ENCODE measurements around the gene LRRC63.
"Not testable (repeated sequence)": the region's sequence is repeated elsewhere in the genome, so short reads cannot be mapped to it uniquely, and the experiment has no call there.

The LRRC63 gene, protein sequence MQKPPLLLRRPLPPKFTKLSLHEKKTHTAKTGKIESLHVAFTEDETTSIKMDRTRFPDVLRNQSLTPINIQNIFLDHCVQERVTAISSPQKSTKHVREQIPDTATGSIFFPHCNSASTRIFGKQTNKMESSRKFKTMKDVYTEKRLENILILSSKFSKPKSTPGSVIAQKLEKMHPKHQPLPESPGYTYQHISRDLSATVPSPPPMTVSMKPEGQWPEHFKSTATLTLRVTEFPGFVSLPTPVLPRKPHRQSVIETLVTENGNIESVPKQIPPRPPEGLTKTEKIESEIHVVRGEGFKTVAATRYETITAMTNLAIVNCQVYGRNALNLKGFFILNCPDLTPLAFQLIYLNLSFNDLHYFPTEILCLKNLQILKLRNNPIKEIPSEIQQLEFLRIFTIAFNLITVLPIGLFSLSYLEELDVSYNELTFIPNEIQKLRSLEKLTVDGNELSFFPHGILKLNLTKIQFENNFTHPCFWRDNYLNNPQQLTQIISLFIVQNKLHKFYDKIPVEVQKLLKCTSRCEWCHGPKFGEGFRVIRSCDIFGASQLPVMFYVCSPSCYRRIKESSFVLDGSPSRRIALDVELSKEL

DNA sequence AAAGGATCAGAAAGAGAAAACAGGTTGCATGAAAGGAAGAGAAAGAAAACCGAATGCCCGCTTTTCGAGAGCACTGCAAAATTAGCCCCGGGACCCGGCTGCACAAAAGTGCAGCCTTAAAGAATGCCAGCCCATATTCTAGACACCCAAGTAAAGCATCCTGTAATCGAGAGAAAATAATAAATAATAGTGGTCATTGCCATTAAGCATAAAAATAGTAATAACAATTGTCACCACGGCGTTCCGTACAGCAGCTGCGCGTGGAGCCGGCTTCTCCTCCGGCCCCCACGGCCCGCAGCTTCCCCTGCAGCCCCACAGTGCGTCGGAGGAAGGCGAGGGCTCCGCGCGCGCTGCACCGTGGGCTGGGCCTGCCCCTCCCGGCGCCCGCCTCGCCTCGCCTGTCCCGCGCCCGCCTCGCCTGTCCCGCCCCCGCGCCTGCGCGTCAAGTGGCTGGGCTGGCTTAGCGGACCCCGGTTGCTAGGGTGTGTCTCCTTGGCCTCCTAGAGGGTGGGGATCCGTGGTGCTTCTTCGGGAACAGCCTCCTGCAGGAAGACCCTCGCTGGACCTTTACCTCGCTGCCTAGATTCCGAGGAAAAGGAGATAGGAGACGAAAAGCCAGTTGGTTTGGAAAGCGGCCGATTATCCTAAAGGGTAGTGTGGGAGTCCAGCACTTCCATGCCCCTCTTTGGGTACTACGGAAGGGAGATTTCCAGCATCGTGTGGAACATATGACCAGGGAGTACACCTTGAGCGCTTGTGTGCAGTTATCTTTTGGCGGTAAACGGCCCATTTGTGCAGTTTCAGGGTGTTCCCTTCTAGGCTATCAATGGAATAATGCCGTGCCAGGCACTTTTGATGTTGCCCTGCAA, at the start of gene LRRC63:
Gene LRRC63, plus strand, starts transcription at position 446 of the 869 bp plus-strand sequence. CDS start 1,107 bp downstream, outside the sequence.
- peak; percentile 60 for DNase-seq (ENCODE audit: low spot score)

DNA sequence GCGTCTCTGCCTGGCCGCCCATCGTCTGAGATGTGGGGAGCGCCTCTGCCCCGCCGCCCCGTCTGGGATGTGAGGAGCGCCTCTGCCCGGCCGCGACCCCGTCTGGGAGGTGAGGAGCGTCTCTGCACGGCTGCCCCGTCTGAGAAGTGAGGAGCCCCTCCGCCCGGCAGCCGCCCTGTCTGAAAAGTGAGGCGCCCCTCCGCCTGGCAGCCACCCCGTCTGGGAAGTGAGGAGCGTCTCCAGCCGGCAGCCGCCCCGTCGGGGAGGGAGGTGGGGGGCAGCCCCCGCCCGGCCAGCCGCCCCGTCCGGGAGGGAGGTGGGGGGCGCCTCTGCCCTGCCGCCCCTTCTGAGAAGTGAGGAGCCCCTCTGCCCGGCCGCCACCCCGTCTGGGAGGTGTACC, 49.0 kb upstream of the LRRC63 start:
- not testable (repeated sequence) for DNase-seq (ENCODE audit: low spot score)

DNA sequence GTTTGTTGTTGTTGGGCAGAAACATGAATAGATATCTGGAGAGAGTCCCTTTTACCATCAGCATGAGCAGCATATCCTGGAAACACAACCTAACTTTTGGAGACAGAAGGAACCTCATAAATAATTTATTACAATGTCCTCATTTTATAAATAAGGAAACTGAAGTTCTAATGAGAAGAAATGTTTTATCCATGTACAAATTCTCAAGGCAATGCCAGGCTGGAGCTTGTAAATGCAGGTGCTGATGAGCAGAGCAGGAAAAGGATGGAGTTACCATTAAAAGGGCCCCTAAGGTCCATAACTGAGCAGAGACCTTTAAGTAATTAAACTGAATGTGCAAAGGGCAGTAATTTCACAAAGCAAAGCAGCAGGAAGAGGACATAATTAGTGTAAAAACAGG, 47.1 kb upstream of the LRRC63 start:
- no peak for DNase-seq (ENCODE audit: low spot score)

DNA sequence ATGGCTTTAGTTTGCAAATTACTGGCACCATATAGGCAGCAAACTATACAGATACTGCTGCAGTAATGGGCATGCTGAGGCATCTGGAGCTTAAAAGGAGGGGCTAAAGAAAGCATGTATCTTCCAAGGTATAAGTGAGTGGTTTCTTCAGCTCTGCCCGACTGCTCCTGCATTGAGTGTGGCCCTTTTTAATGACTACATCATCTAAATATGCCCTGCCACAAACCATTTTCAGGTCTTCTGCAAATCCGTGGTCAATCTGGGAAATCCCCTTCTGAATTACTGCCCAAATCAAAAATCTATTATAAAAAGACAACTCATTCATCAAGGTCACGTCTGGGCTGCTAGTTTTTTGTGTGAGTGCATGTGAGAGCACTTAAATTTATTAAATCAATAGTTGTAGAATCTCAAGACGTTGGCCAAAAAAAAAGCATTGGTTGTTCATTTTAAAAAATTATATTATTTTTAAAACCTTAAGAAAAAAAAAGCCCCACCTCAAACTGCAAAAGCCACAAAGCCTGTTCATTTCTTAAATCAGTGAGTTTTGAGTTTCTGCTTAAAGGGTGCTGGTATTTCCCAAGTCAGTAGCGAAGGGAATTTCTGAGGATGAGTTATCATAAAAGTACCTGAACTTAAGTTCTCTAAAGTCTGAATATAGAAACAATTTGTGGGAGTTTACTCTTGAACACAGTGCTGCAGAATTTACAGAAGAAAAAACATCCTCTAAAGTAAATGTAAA, 46.1 kb upstream of the LRRC63 start:
- no peak for DNase-seq (ENCODE audit: low spot score)

DNA sequence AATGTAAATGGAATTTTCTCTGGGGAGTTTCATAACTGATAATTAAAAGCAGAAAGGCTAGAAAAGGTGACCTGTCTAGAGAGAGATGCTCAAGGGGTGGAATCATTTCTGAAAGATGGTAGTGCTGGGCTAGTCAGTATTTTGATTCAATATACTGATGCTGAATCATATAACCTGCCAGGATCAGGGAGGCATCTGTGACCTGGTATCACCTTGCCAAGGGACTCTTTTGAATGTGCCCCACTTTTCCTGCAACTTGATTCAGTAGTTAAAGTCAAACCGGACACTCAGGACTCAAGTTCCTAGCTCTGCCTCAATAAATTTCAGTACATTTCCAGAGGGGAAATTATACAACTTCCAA, 45.5 kb upstream of the LRRC63 start:
- no peak for DNase-seq (ENCODE audit: low spot score)

GRCh38 chr13:46166947-46167610, 44.6 kb upstream of the LRRC63 start:
- no peak for DNase-seq (ENCODE audit: low spot score)

- no peak for DNase-seq (ENCODE audit: low spot score)
These were observed 43.4 kb upstream of the LRRC63 start for GRCh38 chr13:46168341-46168740.

DNA sequence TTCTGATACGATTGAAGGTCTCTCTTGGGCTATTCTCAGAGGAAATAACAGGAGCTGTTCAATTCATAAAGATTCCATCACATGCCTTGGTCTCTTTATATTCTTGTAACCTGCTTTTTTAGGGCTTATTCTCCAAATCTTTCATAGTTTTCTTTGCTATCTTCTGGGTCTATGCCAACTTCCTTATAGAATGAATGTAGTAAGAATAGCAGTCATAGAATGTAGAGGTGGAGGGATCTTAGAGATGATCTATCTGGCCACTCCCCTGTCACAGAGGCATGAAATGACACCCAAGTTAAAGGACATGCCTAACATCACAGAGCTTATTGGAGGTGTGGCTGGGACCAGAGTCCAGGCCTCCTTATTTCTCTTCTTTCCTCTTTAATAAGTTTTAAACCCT, 42.9 kb upstream of the LRRC63 start:
- no peak for DNase-seq (ENCODE audit: low spot score)

DNA sequence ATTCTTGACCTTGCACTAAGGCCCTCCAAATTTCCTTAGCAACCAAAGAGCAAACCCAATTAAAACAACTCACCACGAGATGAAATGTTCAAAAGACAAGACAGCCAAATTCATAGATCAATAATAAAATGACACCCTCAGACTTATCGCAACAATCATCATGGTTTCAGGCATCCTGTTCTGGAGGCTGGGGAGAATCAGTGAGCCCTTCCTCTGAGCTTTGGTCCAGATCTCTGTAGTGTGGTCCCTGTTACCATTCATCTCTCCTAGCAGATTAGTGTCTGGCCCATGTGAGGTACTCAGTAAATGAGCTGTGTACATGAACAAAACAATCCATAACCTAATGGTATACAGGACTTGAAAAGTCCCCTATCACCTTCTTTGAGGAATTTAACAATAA, 42.0 kb upstream of the LRRC63 start:
- no peak for DNase-seq (ENCODE audit: low spot score)

- DNase-seq (ENCODE audit: low spot score), result no peak
These were observed 41.5 kb upstream of the LRRC63 start for GRCh38 chr13:46170268-46170667.

GRCh38 chr13:46170687-46171086, 41.0 kb upstream of the LRRC63 start:
- DNase-seq (ENCODE audit: low spot score), result no peak

DNA sequence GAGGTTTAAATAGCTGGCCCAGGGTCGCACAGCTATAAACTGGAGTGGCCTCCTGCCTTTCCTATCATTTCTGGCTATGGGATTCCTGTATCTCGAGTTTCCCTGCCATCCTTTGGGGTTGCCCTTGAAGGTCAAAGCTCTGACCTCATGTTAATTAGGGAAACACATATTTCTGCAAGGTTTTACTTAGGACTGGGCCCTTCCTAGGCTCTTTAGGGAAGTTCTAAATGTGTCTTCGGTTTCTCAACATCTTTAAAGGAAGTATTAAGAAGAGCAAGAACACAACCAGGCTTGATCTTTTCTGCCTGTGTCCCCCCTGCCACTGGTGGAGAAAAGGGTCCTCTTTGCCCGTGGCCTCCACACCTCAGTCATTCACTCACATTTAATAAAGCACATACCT, 40.5 kb upstream of the LRRC63 start:
- DNase-seq (ENCODE audit: low spot score), result no peak

GRCh38 chr13:46171739-46172138, 40.0 kb upstream of the LRRC63 start:
- DNase-seq (ENCODE audit: low spot score), result no peak

DNA sequence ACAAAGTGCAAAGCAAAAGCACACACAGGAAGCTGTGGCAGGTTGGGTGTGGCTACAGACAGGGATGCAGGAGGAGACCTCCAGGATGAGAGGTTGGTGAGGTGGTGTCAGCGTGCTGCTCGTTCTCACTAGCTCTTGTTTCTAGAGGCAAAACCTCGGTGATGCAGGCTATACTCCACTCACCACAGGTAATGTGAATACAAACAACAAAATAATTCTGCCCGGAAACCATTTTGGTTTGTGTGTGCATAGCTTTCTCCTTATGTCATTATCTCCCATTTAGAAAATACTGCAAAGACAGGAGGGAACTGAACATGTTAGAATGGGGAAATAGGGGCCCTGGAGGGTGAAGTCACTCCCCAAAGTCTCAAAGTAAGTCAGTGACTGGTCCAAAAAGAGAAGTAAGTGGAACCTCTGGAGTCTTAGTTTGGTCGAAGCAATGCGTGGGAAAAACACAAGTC, 39.2 kb upstream of the LRRC63 start:
- DNase-seq (ENCODE audit: low spot score), result no peak

DNA sequence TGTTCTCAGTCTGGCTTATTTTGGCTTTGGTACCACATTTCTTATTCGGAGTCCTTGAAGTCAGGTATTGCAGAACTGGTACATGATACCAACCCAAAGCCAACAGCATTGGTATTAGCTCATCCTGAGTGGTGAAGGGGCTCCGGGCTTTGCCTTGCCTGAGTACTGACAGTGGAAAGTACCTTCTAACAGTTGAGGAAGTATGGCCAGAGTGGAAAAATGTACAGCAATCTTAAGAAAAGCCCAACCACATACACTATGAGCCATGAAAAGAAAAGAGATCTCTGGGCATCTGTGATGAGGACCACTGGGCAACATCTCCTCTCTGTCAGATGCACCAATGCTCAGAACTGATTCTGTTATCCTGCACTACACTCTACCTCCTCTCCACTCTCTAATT, 38.1 kb upstream of the LRRC63 start:
- DNase-seq (ENCODE audit: low spot score), result no peak

- no peak for DNase-seq (ENCODE audit: low spot score)
These were observed 35.0 kb upstream of the LRRC63 start for GRCh38 chr13:46176756-46177155.

- no peak for DNase-seq (ENCODE audit: low spot score)
These were observed 33.6 kb upstream of the LRRC63 start for GRCh38 chr13:46178143-46178542.

GRCh38 chr13:46178821-46179220, 32.9 kb upstream of the LRRC63 start:
- DNase-seq (ENCODE audit: low spot score), result no peak

DNA sequence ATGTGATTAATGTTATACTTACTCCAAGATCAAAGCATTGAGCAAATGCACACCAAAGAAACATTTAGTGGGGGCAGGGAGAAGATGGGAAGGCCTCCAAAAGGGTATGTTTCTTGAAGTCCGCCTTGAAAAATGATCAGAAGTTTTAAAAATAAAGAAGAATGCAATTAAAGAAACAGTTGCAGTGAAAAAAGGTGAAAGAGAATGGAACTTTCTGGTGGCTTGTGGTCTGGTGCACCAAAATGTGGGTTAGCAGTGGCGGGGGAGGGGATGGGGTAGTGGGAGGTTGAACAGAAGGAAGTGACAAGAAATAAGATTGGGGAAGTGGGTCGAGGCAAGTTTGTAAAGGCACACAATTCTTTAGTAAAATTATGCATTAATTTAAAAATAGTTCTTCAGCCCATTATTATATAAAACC, 32.2 kb upstream of the LRRC63 start:
- no peak for DNase-seq (ENCODE audit: low spot score)

GRCh38 chr13:46179969-46180763, 31.6 kb upstream of the LRRC63 start:
- no peak for DNase-seq (ENCODE audit: low spot score)

- no peak for DNase-seq (ENCODE audit: low spot score)
These were observed 30.3 kb upstream of the LRRC63 start for GRCh38 chr13:46181377-46181839.

All from AG08396 (cell line).